Left lung (tissue), 10 donors: ENCODE measurements around the gene RIT2. TPM values are rescaled to one million over a fixed set of nuclear protein-coding genes. Genes with fewer than 3 reads are reported as not detected.

Experiments
- ATAC-seq: fragments of 200-7000 bp; cut with Tn5 transposase; one replicate; pipeline ENCODE4 v1.9.1; 2020; ENCODE audit warnings: moderate library complexity
- DNase-seq, 4 donors: peaks; one replicate each; pipeline ENCODE4 v3.0.0-alpha.2; 2013 to 2020
- H3K27ac ChIP-seq, 2 donors: fragments of 200-600 bp; sonication (generic) in 1 of 2; one replicate each; pipeline versions ENCODE4 v1.5.0 to v1.8.0; 2020 to 2021
- H3K27me3 ChIP-seq, 2 donors: fragments of 200-600 bp; sonication (generic) in 1 of 2; one replicate each; pipeline versions ENCODE4 v1.5.0 to v1.8.0; 2020 to 2021
- H3K36me3 ChIP-seq, 2 donors: fragments of 200-600 bp; sonication (generic) in 1 of 2; one replicate each; pipeline versions ENCODE4 v1.5.0 to v1.8.0; 2020 to 2021
- H3K4me1 ChIP-seq, 2 donors: fragments of 200-600 bp; one replicate each; pipeline ENCODE4 v1.8.0; 2021
- H3K4me3 ChIP-seq, 2 donors: fragments of 200-600 bp; sonication (generic) in 1 of 2; one replicate each; pipeline versions ENCODE4 v1.5.0 to v1.8.0; 2020 to 2021; ENCODE audit warnings: mild to moderate bottlenecking in 1 of 2
- H3K9me3 ChIP-seq, 2 donors: fragments of 200-600 bp; sonication (generic) in 1 of 2; one replicate each; pipeline versions ENCODE4 v1.5.0 to v1.8.0; 2020 to 2021
- intact Hi-C, 2 donors: fragments of 100-400 bp; cut with DNase I; formaldehyde crosslinking; loops; one replicate each; pipeline versions ENCODE4 v1.11.2 to v1.14.2; 2022
- polyA plus RNA-seq, 6 donors: library from polyadenylated mRNA; unstranded; fragments of 120-200 nt; gene quantifications; one replicate each; pipeline ENCODE4 v1.2.1, GENCODE V29; 2013; ENCODE audit not compliant: insufficient read length in 6 of 6
- total RNA-seq, 2 donors: library from RNA; stranded (reverse); fragmentation: NEBNext Ultra II Directional; extraction: Animal tissue kit (Norgen Biotek cat#: 25700); gene quantifications; one replicate each; pipeline ENCODE4 v1.2.1, GENCODE V29; 2021
- TF ChIP-seq, protein P1 (sequence below), 2 donors: fragments of 200-600 bp; sonication (generic) in 1 of 2; IDR thresholded peaks; one replicate each; pipeline versions ENCODE4 v1.5.0 to v1.8.0; 2021; ENCODE audit warnings: antibody characterized with exemption in 2 of 2
- donor health status: DM: no; HTN: yes; CAD: no.
- donor health status: DM: no; HTN: no; CAD: no.

Gene RIT2
- total and polyA plus RNA-seq, 8 donors, result not detected

DNA sequence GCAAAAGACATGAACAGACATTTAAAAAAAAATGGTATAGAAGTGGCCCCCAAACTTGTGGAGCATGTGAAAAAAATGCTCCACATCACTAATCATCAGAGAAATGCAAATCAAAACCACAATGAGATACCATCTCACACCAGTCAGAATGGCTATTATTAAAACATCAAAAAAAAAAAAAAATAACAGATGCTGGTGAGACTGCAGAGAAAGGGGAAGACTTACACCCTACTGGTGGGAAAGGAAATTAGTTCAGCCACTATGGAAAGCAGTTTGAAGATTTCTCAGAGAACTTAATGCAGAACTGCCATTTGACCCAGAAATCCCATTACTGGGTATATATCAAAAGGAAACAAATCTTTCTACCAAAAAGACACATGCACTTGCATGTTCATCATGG lies 164.8 kb downstream of the RIT2 start:
- H3K36me3 ChIP-seq, result no peaks in the 10 kb centered on the region
- no peak for DNase-seq
- H3K4me1 ChIP-seq, result no peaks in the 10 kb centered on the region
- no peak overlapping the region for H3K27ac ChIP-seq
- H3K27me3 ChIP-seq, result no peaks in the 10 kb centered on the region
- TF ChIP-seq, protein P1, sequence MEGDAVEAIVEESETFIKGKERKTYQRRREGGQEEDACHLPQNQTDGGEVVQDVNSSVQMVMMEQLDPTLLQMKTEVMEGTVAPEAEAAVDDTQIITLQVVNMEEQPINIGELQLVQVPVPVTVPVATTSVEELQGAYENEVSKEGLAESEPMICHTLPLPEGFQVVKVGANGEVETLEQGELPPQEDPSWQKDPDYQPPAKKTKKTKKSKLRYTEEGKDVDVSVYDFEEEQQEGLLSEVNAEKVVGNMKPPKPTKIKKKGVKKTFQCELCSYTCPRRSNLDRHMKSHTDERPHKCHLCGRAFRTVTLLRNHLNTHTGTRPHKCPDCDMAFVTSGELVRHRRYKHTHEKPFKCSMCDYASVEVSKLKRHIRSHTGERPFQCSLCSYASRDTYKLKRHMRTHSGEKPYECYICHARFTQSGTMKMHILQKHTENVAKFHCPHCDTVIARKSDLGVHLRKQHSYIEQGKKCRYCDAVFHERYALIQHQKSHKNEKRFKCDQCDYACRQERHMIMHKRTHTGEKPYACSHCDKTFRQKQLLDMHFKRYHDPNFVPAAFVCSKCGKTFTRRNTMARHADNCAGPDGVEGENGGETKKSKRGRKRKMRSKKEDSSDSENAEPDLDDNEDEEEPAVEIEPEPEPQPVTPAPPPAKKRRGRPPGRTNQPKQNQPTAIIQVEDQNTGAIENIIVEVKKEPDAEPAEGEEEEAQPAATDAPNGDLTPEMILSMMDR (IDR thresholded peaks at IDR 0.05), result no peak
- peaks cover 0 to 4% of the 10 kb centered on the region in 2 donors for H3K9me3 ChIP-seq
- no peak for ATAC-seq
- H3K4me3 ChIP-seq, result no peak overlapping the region
- intact Hi-C loops, result no loop called here

DNA sequence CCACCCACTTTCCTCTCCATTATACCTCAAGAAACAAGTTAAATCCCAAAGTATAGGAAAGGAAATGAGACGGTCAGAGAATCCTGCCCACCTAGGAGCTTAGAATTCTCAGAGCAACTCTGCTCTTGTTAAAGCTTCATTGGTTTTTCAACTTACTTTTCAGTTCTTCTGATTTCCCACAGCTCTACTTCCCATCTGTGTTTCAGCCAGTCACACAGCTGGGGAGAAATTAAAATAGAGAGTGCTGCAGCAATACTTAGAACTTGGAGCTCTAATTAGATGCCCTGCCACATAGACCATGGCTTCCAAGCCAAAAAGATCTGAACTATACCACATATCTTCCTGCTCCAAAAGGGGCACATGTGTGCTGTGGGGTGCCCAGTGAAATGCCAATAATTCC lies 166.7 kb downstream of the RIT2 start:
- TF ChIP-seq, protein P1 (IDR thresholded peaks at IDR 0.05), result no peak
- Histone ChIP-seq H3K27me3 (no peaks in the 10 kb centered on the region), H3K9me3 (peaks cover 0 to 4% of the 10 kb centered on the region in 2 donors), H3K27ac (no peak overlapping the region), H3K4me1 (no peaks in the 10 kb centered on the region), H3K4me3 (no peak overlapping the region), H3K36me3 (no peaks in the 10 kb centered on the region)
- ATAC-seq, result no peak
- DNase-seq, result no peak
- intact Hi-C loops, result no loop called here

DNA sequence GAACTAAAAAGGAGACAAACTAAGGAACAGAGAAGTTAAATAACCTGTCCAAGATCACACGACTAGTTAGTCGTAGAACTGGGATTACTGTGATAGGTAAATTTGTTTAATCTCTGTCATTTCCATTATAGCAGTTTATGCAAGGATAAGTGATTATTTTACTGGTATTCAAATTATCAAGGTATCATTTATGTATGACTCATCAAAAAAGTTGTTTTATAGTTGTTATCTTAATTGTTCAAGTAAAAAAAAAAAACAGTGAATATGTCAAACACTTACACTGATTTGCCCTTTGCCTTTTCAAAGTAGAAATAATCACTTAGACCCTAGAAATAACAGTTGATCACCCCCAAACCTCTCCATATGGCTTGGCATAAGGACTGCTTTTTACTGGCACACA lies 173.6 kb downstream of the RIT2 start:
- no peaks in the 10 kb centered on the region for H3K4me1 ChIP-seq
- no peak overlapping the region for H3K4me3 ChIP-seq
- no peaks in the 10 kb centered on the region for H3K9me3 ChIP-seq
- DNase-seq (no peak), ATAC-seq (no peak)
- no peaks in the 10 kb centered on the region for H3K36me3 ChIP-seq
- intact Hi-C loops, result no loop called here
- TF ChIP-seq, protein P1 (IDR thresholded peaks at IDR 0.05), result no peak
- no peaks in the 10 kb centered on the region for H3K27me3 ChIP-seq
- no peak overlapping the region for H3K27ac ChIP-seq

DNA sequence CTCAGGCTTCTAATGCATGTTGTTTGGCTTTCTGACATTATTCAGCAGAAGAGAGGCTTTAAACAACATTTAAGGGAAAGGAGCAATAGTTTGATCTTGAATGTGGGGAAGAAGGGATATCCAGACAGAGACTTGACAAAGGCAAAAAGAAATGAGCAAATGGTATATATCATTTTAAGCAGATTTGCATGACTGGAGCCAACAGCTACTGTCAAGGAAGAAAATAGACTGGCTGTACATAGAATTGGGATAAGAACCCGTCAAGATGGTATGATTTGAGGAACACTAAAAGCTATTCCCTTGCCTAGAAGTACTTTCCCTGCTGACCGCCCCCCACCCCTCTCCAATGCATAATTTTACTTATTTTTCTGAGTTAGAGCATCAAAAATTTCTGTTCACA lies 174.5 kb downstream of the RIT2 start:
- TF ChIP-seq, protein P1 (IDR thresholded peaks at IDR 0.05), result no peak
- H3K27me3 ChIP-seq, result no peaks in the 10 kb centered on the region
- no peaks in the 10 kb centered on the region for H3K36me3 ChIP-seq
- ATAC-seq, result no peak
- H3K4me1 ChIP-seq, result no peaks in the 10 kb centered on the region
- intact Hi-C loops, result no loop called here
- no peak overlapping the region for H3K27ac ChIP-seq
- no peak for DNase-seq
- H3K4me3 ChIP-seq, result no peak overlapping the region
- H3K9me3 ChIP-seq, result no peaks in the 10 kb centered on the region

DNA sequence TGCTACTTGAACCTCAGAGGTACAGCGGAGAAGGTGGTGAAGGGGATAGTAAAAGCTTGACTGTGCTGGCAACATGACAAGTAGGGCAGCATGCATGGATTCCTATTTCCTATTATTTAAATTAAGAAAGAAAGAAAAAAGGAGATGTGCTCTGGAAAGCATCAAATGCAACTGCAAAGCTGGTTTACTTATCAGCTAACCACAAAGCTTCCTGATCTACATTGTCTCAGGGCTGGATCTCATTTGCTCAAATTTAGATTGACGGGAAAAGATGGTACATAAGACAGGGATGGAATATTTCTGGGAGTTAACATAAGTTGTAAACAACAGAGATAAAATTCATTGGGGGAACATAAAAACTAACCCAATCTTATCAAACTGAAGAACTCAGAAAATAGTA lies 178.0 kb downstream of the RIT2 start:
- intact Hi-C loops, result no loop called here
- TF ChIP-seq, protein P1 (IDR thresholded peaks at IDR 0.05), result no peak
- ATAC-seq, result no peak

More for the DNA sequence above, 178.0 kb downstream of the RIT2 start:
- H3K4me1 ChIP-seq, result no peaks in the 10 kb centered on the region
- H3K27ac ChIP-seq, result no peak overlapping the region
- H3K27me3 ChIP-seq, result no peaks in the 10 kb centered on the region
- no peak for DNase-seq
- H3K4me3 ChIP-seq, result no peak overlapping the region
- no peaks in the 10 kb centered on the region for H3K36me3 ChIP-seq
- no peaks in the 10 kb centered on the region for H3K9me3 ChIP-seq
